NCI-H1436 treated with DMSO at 0.1 percent for 48 hours (cell line): ENCODE measurements around the gene STARD10.

Source experiments
- DNase-seq: peaks from one replicate; lab custom pipeline; 2025; lab: John Stamatoyannopoulos, UW

Gene STARD10

GRCh38 chr11:72724851-72725723 lies 68.8 kb downstream of the STARD10 start:
- peak; percentile 51 for DNase-seq

GRCh38 chr11:72724021-72724551 lies 69.8 kb downstream of the STARD10 start:
- DNase-seq: no peak

GRCh38 chr11:72723508-72723907 lies 70.3 kb downstream of the STARD10 start:
- no peak for DNase-seq

- peak; percentile 38 for DNase-seq
Measured at GRCh38 chr11:72722050-72722748, 71.6 kb downstream of the STARD10 start.

GRCh38 chr11:72721689-72722049 lies 72.2 kb downstream of the STARD10 start:
- DNase-seq: no peak

GRCh38 chr11:72721276-72721675 lies 72.6 kb downstream of the STARD10 start:
- DNase-seq: no peak

- no peak for DNase-seq
Measured at GRCh38 chr11:72720784-72721183, 73.1 kb downstream of the STARD10 start.

- no peak for DNase-seq
Measured at GRCh38 chr11:72720047-72720446, 73.8 kb downstream of the STARD10 start.

GRCh38 chr11:72719551-72719950 lies 74.3 kb downstream of the STARD10 start:
- no peak for DNase-seq

- no peak for DNase-seq
Measured at GRCh38 chr11:72719144-72719543, 74.7 kb downstream of the STARD10 start.

- DNase-seq: no peak
Measured at GRCh38 chr11:72718101-72718501, 75.7 kb downstream of the STARD10 start.

GRCh38 chr11:72716788-72717435 lies 76.9 kb downstream of the STARD10 start:
- DNase-seq: no peak

GRCh38 chr11:72716290-72716689 lies 77.6 kb downstream of the STARD10 start:
- DNase-seq: no peak

GRCh38 chr11:72712841-72713240 lies 81.0 kb downstream of the STARD10 start:
- no peak for DNase-seq

GRCh38 chr11:72712168-72712751 lies 81.6 kb downstream of the STARD10 start:
- no peak for DNase-seq

- no peak for DNase-seq
Measured at GRCh38 chr11:72711141-72711540, 82.7 kb downstream of the STARD10 start.

GRCh38 chr11:72710278-72710677 lies 83.6 kb downstream of the STARD10 start:
- DNase-seq: no peak

GRCh38 chr11:72709478-72710238 lies 84.2 kb downstream of the STARD10 start:
- no peak for DNase-seq

- no peak for DNase-seq
Measured at GRCh38 chr11:72707032-72707431, 86.8 kb downstream of the STARD10 start.

GRCh38 chr11:72706579-72706978 lies 87.3 kb downstream of the STARD10 start:
- DNase-seq: no peak
